Measurements from ENCODE around the gene SORD.

The SORD gene

DNA sequence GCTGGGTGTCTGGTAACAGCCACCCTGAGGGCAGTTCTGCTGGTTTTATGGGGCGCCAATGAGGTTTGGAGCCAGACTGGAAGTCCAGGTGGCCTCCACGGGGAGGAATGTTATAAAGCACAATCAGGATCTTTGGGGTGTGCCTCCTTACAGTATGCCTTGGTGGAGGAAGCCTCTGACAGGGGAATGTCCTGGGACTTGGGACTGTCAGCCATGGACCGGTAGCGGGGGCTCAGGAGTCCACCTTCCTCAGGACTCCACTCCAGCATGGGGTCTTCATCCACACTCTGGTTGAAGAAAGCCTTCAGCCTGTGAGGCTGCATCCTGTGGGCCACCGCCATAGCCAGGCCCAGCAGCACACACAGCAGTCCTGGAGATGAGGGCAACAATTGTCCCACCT, 96.0 kb downstream of the SORD start:
- H3K27me3 ChIP-seq (ENCODE audit: insufficient read depth, low read length): peaks cover 39% of the 10 kb centered on the region
- H3K4me3 ChIP-seq (ENCODE audit: low read depth, low read length): no peak overlapping the region

GRCh38 chr15:45120081-45120972, 97.3 kb downstream of the SORD start:
- no peak overlapping the region for H2AFZ ChIP-seq (ENCODE audit: low read length, unreplicated experiment)
- H3K36me3 ChIP-seq (ENCODE audit: insufficient read depth, low read length): no peaks in the 10 kb centered on the region
- peaks cover 10% of the 10 kb centered on the region for H3K4me1 ChIP-seq (ENCODE audit: control insufficient read depth, insufficient read depth, low read length, unreplicated experiment)
- H3K27me3 ChIP-seq (ENCODE audit: insufficient read depth, low read length): peaks cover 37% of the 10 kb centered on the region
- no peak overlapping the region for H3K27ac ChIP-seq (ENCODE audit: low read depth, low read length)
- H3K4me3 ChIP-seq (ENCODE audit: low read depth, low read length): no peak overlapping the region
- no peaks in the 10 kb centered on the region for H3K79me2 ChIP-seq (ENCODE audit: control insufficient read depth, insufficient read depth, low read length, unreplicated experiment)

More for the DNA sequence above, 96.0 kb downstream of the SORD start:
- Histone ChIP-seq H3K36me3 (ENCODE audit: insufficient read depth, low read length) (no peaks in the 10 kb centered on the region), H3K4me1 (ENCODE audit: control insufficient read depth, insufficient read depth, low read length, unreplicated experiment) (peaks cover 10% of the 10 kb centered on the region), H2AFZ (ENCODE audit: low read length, unreplicated experiment) (no peak overlapping the region), H3K27ac (ENCODE audit: low read depth, low read length) (no peak overlapping the region), H3K79me2 (ENCODE audit: control insufficient read depth, insufficient read depth, low read length, unreplicated experiment) (no peaks in the 10 kb centered on the region)

- no peak overlapping the region for H3K27ac ChIP-seq (ENCODE audit: low read depth, low read length)
- H3K4me3 ChIP-seq (ENCODE audit: low read depth, low read length): no peak overlapping the region
- H3K36me3 ChIP-seq (ENCODE audit: insufficient read depth, low read length): no peaks in the 10 kb centered on the region
- H3K27me3 ChIP-seq (ENCODE audit: insufficient read depth, low read length): peaks cover 37% of the 10 kb centered on the region
- no peak overlapping the region for H2AFZ ChIP-seq (ENCODE audit: low read length, unreplicated experiment)
- H3K4me1 ChIP-seq (ENCODE audit: control insufficient read depth, insufficient read depth, low read length, unreplicated experiment): peaks cover 10% of the 10 kb centered on the region
- H3K79me2 ChIP-seq (ENCODE audit: control insufficient read depth, insufficient read depth, low read length, unreplicated experiment): no peaks in the 10 kb centered on the region
Observed at GRCh38 chr15:45121020-45121419, 98.0 kb downstream of the SORD start.

DNA sequence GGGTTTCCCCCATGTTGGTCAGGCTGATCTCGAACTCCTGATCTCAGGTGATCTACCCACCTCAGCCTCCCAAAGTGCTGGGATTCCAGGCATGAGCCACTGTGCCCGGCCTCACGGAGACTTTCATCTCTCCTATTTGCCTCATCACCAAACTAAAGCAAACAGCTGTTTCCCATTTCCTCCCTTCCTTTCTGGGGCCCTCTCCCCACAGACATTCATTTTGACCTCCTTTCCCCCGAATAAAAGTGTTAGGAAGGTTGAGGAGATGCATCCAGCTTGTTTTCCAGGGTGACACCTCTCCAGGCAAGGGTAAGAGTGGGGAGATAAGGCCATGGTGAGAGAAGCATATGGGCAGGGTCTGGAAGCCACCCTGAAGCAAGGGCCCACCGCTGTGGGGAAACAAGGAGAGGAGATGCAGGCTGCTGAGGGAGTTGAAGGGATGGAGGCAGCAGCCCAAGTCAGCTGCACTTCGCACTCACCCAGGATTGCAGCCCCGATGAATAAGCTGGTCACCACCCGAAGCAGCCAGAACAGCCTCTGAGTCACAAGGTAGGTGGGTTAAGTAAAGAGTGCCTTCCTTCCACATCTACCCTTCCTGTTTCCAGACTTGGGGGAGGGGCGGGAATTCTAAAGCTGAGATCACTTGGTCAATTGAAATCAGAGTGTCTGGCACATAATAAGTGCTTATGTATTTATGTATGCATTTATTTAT, 98.9 kb downstream of the SORD start:
- Histone ChIP-seq H3K4me3 (ENCODE audit: low read depth, low read length) (no peak overlapping the region), H3K36me3 (ENCODE audit: insufficient read depth, low read length) (no peaks in the 10 kb centered on the region), H2AFZ (ENCODE audit: low read length, unreplicated experiment) (no peak overlapping the region), H3K27ac (ENCODE audit: low read depth, low read length) (no peak overlapping the region), H3K4me1 (ENCODE audit: control insufficient read depth, insufficient read depth, low read length, unreplicated experiment) (peaks cover 10% of the 10 kb centered on the region), H3K79me2 (ENCODE audit: control insufficient read depth, insufficient read depth, low read length, unreplicated experiment) (no peaks in the 10 kb centered on the region), H3K27me3 (ENCODE audit: insufficient read depth, low read length) (peaks cover 37% of the 10 kb centered on the region)

GRCh38 chr15:45122719-45123118, 99.7 kb downstream of the SORD start:
- H3K27me3 ChIP-seq (ENCODE audit: insufficient read depth, low read length): peaks cover 34% of the 10 kb centered on the region
- no peak overlapping the region for H3K27ac ChIP-seq (ENCODE audit: low read depth, low read length)
- peaks cover 10% of the 10 kb centered on the region for H3K4me1 ChIP-seq (ENCODE audit: control insufficient read depth, insufficient read depth, low read length, unreplicated experiment)
- no peaks in the 10 kb centered on the region for H3K79me2 ChIP-seq (ENCODE audit: control insufficient read depth, insufficient read depth, low read length, unreplicated experiment)
- H2AFZ ChIP-seq (ENCODE audit: low read length, unreplicated experiment): no peak overlapping the region
- no peak overlapping the region for H3K4me3 ChIP-seq (ENCODE audit: low read depth, low read length)
- no peaks in the 10 kb centered on the region for H3K36me3 ChIP-seq (ENCODE audit: insufficient read depth, low read length)

GRCh38 chr15:45123397-45123796, 100.4 kb downstream of the SORD start:
- Histone ChIP-seq H3K27me3 (ENCODE audit: insufficient read depth, low read length) (peaks cover 39% of the 10 kb centered on the region), H3K36me3 (ENCODE audit: insufficient read depth, low read length) (no peaks in the 10 kb centered on the region), H3K27ac (ENCODE audit: low read depth, low read length) (no peak overlapping the region), H3K4me1 (ENCODE audit: control insufficient read depth, insufficient read depth, low read length, unreplicated experiment) (peaks cover 10% of the 10 kb centered on the region), H2AFZ (ENCODE audit: low read length, unreplicated experiment) (no peak overlapping the region), H3K4me3 (ENCODE audit: low read depth, low read length) (no peak overlapping the region), H3K79me2 (ENCODE audit: control insufficient read depth, insufficient read depth, low read length, unreplicated experiment) (no peaks in the 10 kb centered on the region)

GRCh38 chr15:45126535-45127158, 103.7 kb downstream of the SORD start:
- Histone ChIP-seq H3K27ac (ENCODE audit: low read depth, low read length) (no peak overlapping the region), H3K4me3 (ENCODE audit: low read depth, low read length) (no peak overlapping the region), H3K36me3 (ENCODE audit: insufficient read depth, low read length) (no peaks in the 10 kb centered on the region), H3K4me1 (ENCODE audit: control insufficient read depth, insufficient read depth, low read length, unreplicated experiment) (peaks cover 8% of the 10 kb centered on the region), H3K27me3 (ENCODE audit: insufficient read depth, low read length) (peaks cover 71% of the 10 kb centered on the region), H2AFZ (ENCODE audit: low read length, unreplicated experiment) (no peak overlapping the region), H3K79me2 (ENCODE audit: control insufficient read depth, insufficient read depth, low read length, unreplicated experiment) (no peaks in the 10 kb centered on the region)

All from ACC112 (cell line).